Vagina (tissue), 2 donors: ENCODE results near the gene CXCR6.

ENCODE experiments used
- CTCF ChIP-seq, 3 experiments: fragments of 450-650 bp in 2 of 3; fragments of 200-600 bp in 1 of 3; sonication (generic) in 1 of 3; IDR thresholded peaks; one replicate each; pipeline ENCODE4 v1.5.1; 2017 to 2019; ENCODE audit warnings: antibody characterized with exemption in 3 of 3, mild to moderate bottlenecking in 2 of 3, moderate library complexity in 2 of 3
- POLR2A ChIP-seq, 2 donors: fragments of 450-650 bp; IDR thresholded peaks; one replicate each; pipeline ENCODE4 v1.6.1; 2017; ENCODE audit warnings: antibody characterized with exemption in 2 of 2, mild to moderate bottlenecking in 2 of 2, moderate library complexity in 2 of 2
- POLR2AphosphoS5 ChIP-seq, 2 donors: sonication (generic); formaldehyde crosslinking; IDR thresholded peaks; one replicate each; pipeline ENCODE4 v1.9.0; 2017; ENCODE audit warnings: antibody characterized with exemption in 2 of 2, mild to moderate bottlenecking in 2 of 2, low read depth in 1 of 2; ENCODE audit not compliant: insufficient read depth in 1 of 2

- TF ChIP-seq CTCF (IDR thresholded peaks at IDR 0.05) (no peak), POLR2AphosphoS5 (IDR thresholded peaks at IDR 0.05; ENCODE audit: insufficient read depth in 1 of 2, low read depth in 1 of 2) (no peak), POLR2A (IDR thresholded peaks at IDR 0.05) (no peak)
Measured at GRCh38 chr3:45947361-45947760, 4.1 kb downstream of the CXCR6 start.
